GM12874 (cell line): Measurements from ENCODE around the gene GNRH2.

ENCODE experiments used
- TF ChIP-seq, protein P1 (sequence below): IDR thresholded peaks from 2 replicates; pipeline ENCODE4 v1.5.1; 2011; ENCODE audit warnings: low read depth, mild to moderate bottlenecking, control low read depth, low read length, moderate library complexity; ENCODE audit not compliant: insufficient read depth

The GNRH2 gene

GRCh38 chr20:3084283-3084985, 41.0 kb downstream of the GNRH2 start, which contains the start of gene AVP:
Gene AVP, minus strand, starts transcription at chr20:3084724. Its CDS starts 50 bp downstream, at chr20:3084674.
- TF ChIP-seq, protein P1, sequence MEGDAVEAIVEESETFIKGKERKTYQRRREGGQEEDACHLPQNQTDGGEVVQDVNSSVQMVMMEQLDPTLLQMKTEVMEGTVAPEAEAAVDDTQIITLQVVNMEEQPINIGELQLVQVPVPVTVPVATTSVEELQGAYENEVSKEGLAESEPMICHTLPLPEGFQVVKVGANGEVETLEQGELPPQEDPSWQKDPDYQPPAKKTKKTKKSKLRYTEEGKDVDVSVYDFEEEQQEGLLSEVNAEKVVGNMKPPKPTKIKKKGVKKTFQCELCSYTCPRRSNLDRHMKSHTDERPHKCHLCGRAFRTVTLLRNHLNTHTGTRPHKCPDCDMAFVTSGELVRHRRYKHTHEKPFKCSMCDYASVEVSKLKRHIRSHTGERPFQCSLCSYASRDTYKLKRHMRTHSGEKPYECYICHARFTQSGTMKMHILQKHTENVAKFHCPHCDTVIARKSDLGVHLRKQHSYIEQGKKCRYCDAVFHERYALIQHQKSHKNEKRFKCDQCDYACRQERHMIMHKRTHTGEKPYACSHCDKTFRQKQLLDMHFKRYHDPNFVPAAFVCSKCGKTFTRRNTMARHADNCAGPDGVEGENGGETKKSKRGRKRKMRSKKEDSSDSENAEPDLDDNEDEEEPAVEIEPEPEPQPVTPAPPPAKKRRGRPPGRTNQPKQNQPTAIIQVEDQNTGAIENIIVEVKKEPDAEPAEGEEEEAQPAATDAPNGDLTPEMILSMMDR: no peak

GRCh38 chr20:3084986-3085360, 41.6 kb downstream of the GNRH2 start:
- TF ChIP-seq, protein P1: no peak

DNA sequence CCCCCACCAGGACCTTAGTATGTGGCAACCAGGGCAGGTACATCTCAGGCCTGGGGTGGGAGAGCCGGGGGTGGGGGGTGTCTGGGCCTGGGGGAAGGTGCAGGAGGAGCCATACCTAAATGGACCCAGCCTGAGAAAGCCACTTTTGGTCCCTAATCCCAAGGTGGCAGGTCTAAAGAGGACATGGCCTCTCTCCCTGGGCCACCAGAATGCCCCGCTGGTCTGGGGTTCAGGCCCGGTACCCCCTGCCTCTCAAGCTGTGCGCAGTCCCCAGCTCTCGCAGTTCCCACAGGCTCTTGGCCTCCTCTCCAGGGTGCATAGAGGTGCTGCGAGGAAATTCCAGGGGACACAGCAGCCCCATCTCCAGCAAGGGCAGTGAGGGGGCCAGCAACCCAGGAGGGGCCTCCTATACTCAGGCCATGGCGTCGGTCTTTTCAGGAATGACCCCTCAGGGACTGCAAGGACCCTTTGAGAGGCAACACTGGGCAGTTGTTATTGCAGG, 42.2 kb downstream of the GNRH2 start:
- TF ChIP-seq, protein P1: no peak

GRCh38 chr20:3088031-3088430, 44.6 kb downstream of the GNRH2 start:
- TF ChIP-seq, protein P1: no peak

- TF ChIP-seq, protein P1: no peak
These were observed 47.1 kb downstream of the GNRH2 start for GRCh38 chr20:3090565-3090964.

DNA sequence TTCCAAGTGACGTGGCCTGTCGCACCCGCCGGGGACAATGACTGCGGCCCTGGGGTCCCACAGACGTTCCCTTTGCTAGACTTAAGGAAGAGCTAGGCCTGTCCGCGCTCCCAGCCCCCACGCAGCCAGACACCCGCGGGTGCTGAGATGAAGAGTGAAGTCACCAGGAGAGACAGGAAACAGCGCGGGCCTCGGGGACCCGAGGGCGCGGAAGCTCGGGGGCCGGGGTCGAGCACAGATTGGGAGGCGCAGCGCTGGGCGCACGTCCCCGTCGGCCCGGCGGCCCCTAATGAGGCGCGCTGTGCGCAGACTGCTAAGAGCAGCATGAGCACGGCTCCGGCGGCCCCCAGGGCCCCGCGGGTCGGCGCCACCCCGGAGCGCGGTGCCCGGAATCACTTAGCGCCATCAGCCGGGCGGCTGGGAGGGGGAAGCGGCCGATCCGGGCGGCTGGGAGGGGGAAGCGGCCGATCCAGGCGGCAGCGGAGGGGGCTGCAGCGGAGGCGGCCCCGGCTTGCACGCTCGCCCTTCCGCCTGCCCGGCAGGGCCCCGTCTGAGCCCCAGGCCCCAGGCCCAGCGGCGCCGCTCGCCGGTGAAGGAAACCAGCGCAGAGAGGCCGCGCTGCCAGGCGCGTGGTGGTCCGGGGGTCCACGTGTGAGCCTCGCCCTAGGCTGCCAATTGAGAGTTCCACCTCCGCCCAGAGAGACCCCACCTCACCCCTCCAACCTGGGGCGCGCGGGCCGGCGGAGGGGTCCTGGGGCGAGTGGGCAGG, 49.4 kb downstream of the GNRH2 start:
- TF ChIP-seq, protein P1: no peak

- TF ChIP-seq, protein P1: no peak
These were observed 50.5 kb downstream of the GNRH2 start for GRCh38 chr20:3093861-3094361.
